ENCODE results near the gene WDHD1.

WDHD1 gene

DNA sequence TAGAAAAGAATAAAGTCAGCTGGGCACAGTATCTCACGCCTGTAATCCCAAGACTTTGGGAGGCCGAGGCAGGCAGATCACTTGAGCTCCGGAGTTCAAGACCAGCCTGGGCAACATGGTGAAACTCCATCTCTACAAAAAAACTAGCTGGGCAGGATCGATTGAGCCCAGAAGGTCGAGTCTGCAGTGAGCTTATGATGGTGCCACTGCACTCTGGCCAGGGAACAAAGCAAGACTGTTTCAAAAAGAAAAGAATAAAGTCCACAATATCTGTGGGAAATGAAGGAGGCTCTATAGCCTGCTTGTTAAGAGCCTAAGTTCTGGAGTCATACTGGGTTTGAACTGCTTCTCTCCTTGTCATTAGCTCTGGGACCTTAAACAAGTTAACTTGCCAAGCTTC lies 32.4 kb upstream of the WDHD1 start:
- peaks cover 77% of the 10 kb centered on the region for H3K36me3 ChIP-seq
- no peak overlapping the region for H3K27ac ChIP-seq
- H3K4me3 ChIP-seq (ENCODE audit: low read depth, low read length): no peak overlapping the region
- no peaks in the 10 kb centered on the region for H3K9me3 ChIP-seq (ENCODE audit: severe bottlenecking)
- no peak for DNase-seq
- TF ChIP-seq, protein P1, sequence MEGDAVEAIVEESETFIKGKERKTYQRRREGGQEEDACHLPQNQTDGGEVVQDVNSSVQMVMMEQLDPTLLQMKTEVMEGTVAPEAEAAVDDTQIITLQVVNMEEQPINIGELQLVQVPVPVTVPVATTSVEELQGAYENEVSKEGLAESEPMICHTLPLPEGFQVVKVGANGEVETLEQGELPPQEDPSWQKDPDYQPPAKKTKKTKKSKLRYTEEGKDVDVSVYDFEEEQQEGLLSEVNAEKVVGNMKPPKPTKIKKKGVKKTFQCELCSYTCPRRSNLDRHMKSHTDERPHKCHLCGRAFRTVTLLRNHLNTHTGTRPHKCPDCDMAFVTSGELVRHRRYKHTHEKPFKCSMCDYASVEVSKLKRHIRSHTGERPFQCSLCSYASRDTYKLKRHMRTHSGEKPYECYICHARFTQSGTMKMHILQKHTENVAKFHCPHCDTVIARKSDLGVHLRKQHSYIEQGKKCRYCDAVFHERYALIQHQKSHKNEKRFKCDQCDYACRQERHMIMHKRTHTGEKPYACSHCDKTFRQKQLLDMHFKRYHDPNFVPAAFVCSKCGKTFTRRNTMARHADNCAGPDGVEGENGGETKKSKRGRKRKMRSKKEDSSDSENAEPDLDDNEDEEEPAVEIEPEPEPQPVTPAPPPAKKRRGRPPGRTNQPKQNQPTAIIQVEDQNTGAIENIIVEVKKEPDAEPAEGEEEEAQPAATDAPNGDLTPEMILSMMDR (IDR thresholded peaks at IDR 0.05; ENCODE audit: low read depth, low read length): no peak
- H3K27me3 ChIP-seq (ENCODE audit: insufficient read depth, low read depth, severe bottlenecking): no peaks in the 10 kb centered on the region

DNA sequence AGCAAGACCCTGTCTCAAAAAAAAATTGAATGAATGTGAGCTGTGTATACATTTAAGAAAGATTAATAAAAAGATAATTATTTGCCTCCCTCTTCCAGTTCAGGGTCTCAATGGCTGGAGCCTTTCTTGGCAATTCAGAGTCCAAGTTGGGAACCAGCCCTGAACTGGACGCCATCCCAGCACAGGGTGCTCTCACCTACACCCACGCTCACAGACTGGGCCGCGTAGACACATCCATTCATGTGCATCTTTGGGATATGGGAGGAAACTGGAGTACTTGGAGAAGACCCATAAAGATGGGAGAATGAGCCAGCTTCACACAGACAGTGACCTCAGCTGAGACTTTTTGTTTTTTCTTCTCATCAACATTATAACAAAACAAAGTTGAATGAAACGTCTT lies 31.0 kb upstream of the WDHD1 start:
- no peaks in the 10 kb centered on the region for H3K27me3 ChIP-seq (ENCODE audit: insufficient read depth, low read depth, severe bottlenecking)
- H3K9me3 ChIP-seq (ENCODE audit: severe bottlenecking): no peaks in the 10 kb centered on the region
- H3K4me3 ChIP-seq (ENCODE audit: low read depth, low read length): no peak overlapping the region
- TF ChIP-seq, protein P1 (IDR thresholded peaks at IDR 0.05; ENCODE audit: low read depth, low read length): no peak
- no peak for DNase-seq
- H3K27ac ChIP-seq: no peak overlapping the region
- H3K36me3 ChIP-seq: peaks cover 81% of the 10 kb centered on the region

DNA sequence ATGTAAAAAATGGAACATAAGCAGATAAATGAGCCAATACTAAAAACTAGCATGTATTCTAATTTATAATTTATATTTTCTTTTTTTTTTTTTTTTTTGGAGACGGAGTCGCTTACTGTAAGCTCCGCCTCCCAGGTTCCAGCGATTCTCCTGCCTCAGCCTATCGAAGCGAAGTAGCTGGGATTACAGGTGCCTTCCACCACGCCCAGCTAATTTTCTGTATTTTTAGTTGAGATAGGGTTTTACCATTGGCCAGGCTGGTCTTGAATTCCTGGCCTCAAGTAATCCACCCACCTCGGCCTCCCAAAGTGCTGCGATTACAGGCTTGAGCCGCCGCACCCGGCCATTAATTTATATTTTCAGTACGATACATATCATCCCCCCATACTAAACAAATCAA lies 27.2 kb upstream of the WDHD1 start:
- TF ChIP-seq, protein P1 (IDR thresholded peaks at IDR 0.05; ENCODE audit: low read depth, low read length): no peak

DNA sequence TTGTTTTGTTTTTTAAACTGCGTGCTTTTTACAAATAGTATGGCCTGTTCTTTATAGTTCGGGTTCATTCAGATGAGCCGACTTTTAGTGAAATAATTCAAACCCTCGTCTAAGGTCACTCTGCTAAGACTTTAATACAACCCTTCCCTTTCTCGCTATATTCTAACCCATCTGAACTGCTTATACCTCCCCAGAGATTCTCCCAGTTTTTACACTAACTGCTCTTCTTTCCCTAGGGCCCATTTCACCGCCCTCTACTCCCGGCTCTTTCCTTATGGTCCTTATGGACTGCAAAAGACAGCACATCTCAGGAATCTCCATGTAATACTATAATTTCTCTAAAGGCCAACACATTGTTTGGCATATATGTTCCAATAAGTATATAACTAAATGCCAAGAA lies 26.6 kb upstream of the WDHD1 start:
- Histone ChIP-seq H3K36me3 (peaks cover 61% of the 10 kb centered on the region), H3K27me3 (ENCODE audit: insufficient read depth, low read depth, severe bottlenecking) (no peaks in the 10 kb centered on the region), H3K27ac (no peak overlapping the region), H3K4me3 (ENCODE audit: low read depth, low read length) (no peak overlapping the region), H3K9me3 (ENCODE audit: severe bottlenecking) (no peaks in the 10 kb centered on the region)
- no peak for DNase-seq
- TF ChIP-seq, protein P1 (IDR thresholded peaks at IDR 0.05; ENCODE audit: low read depth, low read length): no peak

More for the DNA sequence above, 27.2 kb upstream of the WDHD1 start:
- Histone ChIP-seq H3K27me3 (ENCODE audit: insufficient read depth, low read depth, severe bottlenecking) (no peaks in the 10 kb centered on the region), H3K27ac (no peak overlapping the region), H3K36me3 (peaks cover 61% of the 10 kb centered on the region), H3K9me3 (ENCODE audit: severe bottlenecking) (no peaks in the 10 kb centered on the region), H3K4me3 (ENCODE audit: low read depth, low read length) (no peak overlapping the region)
- DNase-seq: no peak

DNA sequence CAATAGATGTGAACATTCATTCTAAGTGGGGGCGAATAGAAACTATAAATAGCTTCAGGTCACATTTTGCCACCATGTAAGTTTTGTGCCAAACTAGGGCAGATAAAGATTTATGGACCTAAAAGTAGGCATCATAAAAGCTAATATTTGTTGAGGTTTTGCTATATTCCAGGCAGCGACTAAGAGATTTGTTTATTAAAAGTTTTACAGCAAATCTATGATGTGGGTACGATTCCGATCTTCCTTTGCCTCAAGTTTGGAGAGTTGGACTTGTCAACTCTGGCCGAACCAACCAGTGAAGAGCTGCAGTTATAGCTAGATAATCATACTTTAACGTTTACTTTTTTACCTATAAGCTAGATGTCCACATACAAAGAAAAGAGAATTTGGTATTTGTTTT lies 26.1 kb upstream of the WDHD1 start:
- DNase-seq: no peak
- Histone ChIP-seq H3K27ac (peak overlapping the region; percentile 99), H3K27me3 (ENCODE audit: insufficient read depth, low read depth, severe bottlenecking) (no peaks in the 10 kb centered on the region), H3K36me3 (peaks cover 56% of the 10 kb centered on the region), H3K9me3 (ENCODE audit: severe bottlenecking) (no peaks in the 10 kb centered on the region), H3K4me3 (ENCODE audit: low read depth, low read length) (peak overlapping the region; percentile 77)
- TF ChIP-seq, protein P1 (IDR thresholded peaks at IDR 0.05; ENCODE audit: low read depth, low read length): no peak

DNA sequence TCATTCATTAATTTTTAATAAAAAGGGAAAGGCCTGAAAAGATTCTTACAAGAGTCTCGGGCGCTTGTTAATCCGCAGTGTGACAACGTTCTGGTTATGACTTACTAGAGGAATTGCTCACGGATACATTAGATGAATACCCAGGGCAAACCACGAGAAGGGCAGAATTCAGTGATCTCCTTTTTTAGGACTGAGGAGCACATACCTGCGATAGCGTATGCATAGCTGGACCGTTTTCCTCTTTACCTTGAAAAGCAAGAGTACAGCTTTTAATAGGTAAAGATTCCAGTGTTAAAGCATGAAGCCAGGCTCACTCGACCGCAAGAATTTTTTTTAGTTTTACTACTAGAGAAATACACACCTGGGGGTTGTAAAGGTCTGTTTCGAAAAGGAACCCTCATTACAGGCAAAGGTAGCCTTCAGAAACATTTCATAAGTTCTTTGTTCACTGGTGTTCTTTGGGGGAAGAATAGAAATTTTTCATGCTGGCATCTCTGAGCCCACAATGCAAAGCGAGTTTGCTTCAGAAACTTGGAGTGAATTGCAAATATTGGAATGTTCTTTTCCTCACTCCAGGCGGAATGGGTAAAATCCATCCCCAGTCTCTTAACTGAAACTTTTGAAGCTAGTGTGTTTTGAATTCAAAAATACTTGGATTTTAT lies 25.5 kb upstream of the WDHD1 start:
- no peak for DNase-seq
- Histone ChIP-seq H3K4me3 (ENCODE audit: low read depth, low read length) (peak overlapping the region; percentile 77), H3K27me3 (ENCODE audit: insufficient read depth, low read depth, severe bottlenecking) (no peaks in the 10 kb centered on the region), H3K36me3 (peaks cover 50% of the 10 kb centered on the region), H3K27ac (peak overlapping the region; percentile 99), H3K9me3 (ENCODE audit: severe bottlenecking) (no peaks in the 10 kb centered on the region)
- TF ChIP-seq, protein P1 (IDR thresholded peaks at IDR 0.05; ENCODE audit: low read depth, low read length): no peak

Data from WERI-Rb-1 (cell line).